Upper lobe of right lung (tissue), 1 donor: ENCODE results near the gene SLC6A12. TPM values are rescaled to one million over a fixed set of nuclear protein-coding genes. Genes with fewer than 3 reads are reported as not detected.

Source experiments
- ATAC-seq: fragments of 200-7000 bp; cut with Tn5 transposase; one replicate; pipeline ENCODE4 v1.9.1; 2020; ENCODE audit warnings: mild to moderate bottlenecking, moderate library complexity
- DNase-seq: peaks from one replicate; pipeline ENCODE4 v3.0.0-alpha.2; 2020
- H3K27ac ChIP-seq: fragments of 200-600 bp; one replicate; pipeline ENCODE4 v1.8.0; 2022
- H3K27me3 ChIP-seq: fragments of 200-600 bp; one replicate; pipeline ENCODE4 v1.8.0; 2022; ENCODE audit warnings: mild to moderate bottlenecking
- H3K36me3 ChIP-seq: fragments of 200-600 bp; one replicate; pipeline ENCODE4 v1.8.0; 2022
- H3K4me1 ChIP-seq: fragments of 200-600 bp; one replicate; pipeline ENCODE4 v1.8.0; 2022
- H3K4me3 ChIP-seq: fragments of 200-600 bp; one replicate; pipeline ENCODE4 v1.8.0; 2022; ENCODE audit warnings: mild to moderate bottlenecking
- H3K9me3 ChIP-seq: fragments of 200-600 bp; one replicate; pipeline ENCODE4 v1.8.0; 2022
- intact Hi-C: fragments of 100-400 bp; cut with DNase I; formaldehyde crosslinking; loops from one replicate; pipeline ENCODE4 v1.11.0; 2022
- total RNA-seq: library from RNA; stranded (reverse); fragmentation: NEBNext Ultra II Directional; extraction: Animal tissue kit (Norgen Biotek cat#: 25700); gene quantifications from one replicate; pipeline ENCODE4 v1.2.1, GENCODE V29; 2021
- TF ChIP-seq, protein P1 (sequence below): fragments of 200-600 bp; IDR thresholded peaks from one replicate; pipeline ENCODE4 v1.8.0; 2022; ENCODE audit warnings: antibody characterized with exemption
- donor health status: DM: no; HTN: yes; CAD: no; lungs with severe emphysema.

The SLC6A12 gene
- total RNA-seq, 1 donor from 2014 or later: 11.1 TPM

DNA sequence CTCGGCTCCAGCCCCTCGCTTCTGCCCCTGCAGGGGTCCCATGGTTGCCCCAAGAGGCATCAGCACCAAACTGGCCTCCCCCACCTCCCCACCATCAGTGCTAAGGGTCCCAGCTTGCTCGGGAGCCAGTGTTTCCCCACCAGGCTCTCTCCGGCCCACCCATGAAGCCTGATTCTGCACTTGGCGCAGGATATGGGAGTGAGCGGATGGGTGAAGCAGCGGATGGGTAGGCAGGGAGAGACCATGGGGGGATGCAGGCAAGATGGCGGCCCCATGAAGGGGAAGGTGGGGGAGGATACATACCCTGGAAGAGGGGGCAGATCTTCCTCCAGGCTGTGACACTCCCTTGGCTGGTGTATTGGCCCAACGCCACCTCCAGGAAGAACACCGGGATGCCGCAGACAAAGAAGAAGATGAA lies 9.7 kb downstream of the SLC6A12 start:
- intact Hi-C loops: no loop called here
- no peak overlapping the region for H3K27ac ChIP-seq
- no peaks in the 10 kb centered on the region for H3K9me3 ChIP-seq
- DNase-seq: no peak
- TF ChIP-seq, protein P1, sequence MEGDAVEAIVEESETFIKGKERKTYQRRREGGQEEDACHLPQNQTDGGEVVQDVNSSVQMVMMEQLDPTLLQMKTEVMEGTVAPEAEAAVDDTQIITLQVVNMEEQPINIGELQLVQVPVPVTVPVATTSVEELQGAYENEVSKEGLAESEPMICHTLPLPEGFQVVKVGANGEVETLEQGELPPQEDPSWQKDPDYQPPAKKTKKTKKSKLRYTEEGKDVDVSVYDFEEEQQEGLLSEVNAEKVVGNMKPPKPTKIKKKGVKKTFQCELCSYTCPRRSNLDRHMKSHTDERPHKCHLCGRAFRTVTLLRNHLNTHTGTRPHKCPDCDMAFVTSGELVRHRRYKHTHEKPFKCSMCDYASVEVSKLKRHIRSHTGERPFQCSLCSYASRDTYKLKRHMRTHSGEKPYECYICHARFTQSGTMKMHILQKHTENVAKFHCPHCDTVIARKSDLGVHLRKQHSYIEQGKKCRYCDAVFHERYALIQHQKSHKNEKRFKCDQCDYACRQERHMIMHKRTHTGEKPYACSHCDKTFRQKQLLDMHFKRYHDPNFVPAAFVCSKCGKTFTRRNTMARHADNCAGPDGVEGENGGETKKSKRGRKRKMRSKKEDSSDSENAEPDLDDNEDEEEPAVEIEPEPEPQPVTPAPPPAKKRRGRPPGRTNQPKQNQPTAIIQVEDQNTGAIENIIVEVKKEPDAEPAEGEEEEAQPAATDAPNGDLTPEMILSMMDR: no peak
- no peaks in the 10 kb centered on the region for H3K36me3 ChIP-seq
- peaks cover 7% of the 10 kb centered on the region for H3K4me1 ChIP-seq
- peaks cover 33% of the 10 kb centered on the region for H3K27me3 ChIP-seq
- ATAC-seq: no peak
- no peak overlapping the region for H3K4me3 ChIP-seq

DNA sequence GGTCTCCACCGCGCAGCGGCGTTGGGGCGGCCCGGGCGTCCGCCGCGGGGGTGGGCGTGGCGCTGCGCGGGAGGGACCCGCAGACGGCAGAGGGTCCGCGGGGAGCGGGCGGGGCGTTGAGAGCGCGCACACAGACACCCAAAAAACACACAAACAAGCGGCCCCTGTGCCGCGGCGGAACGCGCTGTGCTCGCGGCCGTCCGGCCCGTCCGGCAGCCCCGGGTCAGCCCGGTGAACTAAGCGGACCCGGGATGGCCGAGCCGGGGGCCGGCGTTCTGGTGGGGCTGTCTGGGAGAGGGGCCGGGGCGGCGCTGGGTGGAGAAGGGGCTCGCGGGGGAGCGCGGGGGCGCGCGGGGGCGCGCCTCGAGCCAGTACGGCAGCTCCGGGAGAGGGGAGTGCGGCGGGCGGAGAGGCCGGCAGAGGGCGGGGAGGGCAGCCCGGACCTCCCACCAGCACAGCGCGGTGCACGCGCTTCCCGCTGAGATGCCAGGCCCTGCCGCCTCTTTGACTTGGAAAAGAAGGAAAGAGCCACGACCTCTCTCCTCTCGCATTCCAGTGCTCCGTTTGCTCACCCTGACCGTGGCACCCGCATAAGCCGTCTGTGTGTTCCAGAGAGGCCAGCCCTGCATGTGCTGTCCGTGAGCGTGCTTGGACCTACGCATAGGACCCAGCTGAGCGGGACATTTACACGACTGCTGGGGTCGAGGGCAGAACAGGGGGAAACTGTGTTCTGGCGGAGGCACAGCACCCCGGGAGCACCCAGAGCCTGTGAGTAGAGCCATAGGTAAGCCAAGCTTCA lies 10.3 kb downstream of the SLC6A12 start:
- Histone ChIP-seq H3K9me3 (no peaks in the 10 kb centered on the region), H3K36me3 (no peaks in the 10 kb centered on the region), H3K4me3 (peak overlapping the region; percentile 46), H3K4me1 (peaks cover 7% of the 10 kb centered on the region), H3K27ac (no peak overlapping the region), H3K27me3 (peaks cover 33% of the 10 kb centered on the region)
- TF ChIP-seq, protein P1: peak; percentile 17
- ATAC-seq: peak; percentile 61
- no peak for DNase-seq
- intact Hi-C loops: no loop called here

DNA sequence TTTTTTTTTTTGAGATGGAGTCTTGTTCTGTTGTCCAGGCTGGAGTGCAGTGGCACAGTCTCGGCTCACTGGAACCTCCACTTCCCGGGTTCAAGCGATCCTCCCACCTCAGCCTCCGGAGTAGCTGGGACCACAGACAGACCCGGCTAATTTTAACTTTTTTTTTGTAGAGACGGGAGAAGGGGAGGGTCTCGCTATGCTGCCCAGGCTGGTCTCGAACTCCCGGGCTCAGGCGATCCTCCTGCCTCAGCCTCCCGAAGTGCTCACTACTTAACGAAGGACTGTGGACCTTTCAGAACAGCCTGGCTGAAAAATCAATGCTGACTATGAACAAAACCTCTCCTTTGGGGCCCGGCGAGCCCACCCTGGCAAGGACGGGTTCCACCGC lies 10.9 kb downstream of the SLC6A12 start:
- Histone ChIP-seq H3K9me3 (no peaks in the 10 kb centered on the region), H3K27me3 (peaks cover 33% of the 10 kb centered on the region), H3K36me3 (no peaks in the 10 kb centered on the region), H3K27ac (no peak overlapping the region), H3K4me3 (peak overlapping the region; percentile 46), H3K4me1 (peaks cover 7% of the 10 kb centered on the region)
- DNase-seq: no peak
- TF ChIP-seq, protein P1: no peak
- intact Hi-C loops: no loop called here
- no peak for ATAC-seq

DNA sequence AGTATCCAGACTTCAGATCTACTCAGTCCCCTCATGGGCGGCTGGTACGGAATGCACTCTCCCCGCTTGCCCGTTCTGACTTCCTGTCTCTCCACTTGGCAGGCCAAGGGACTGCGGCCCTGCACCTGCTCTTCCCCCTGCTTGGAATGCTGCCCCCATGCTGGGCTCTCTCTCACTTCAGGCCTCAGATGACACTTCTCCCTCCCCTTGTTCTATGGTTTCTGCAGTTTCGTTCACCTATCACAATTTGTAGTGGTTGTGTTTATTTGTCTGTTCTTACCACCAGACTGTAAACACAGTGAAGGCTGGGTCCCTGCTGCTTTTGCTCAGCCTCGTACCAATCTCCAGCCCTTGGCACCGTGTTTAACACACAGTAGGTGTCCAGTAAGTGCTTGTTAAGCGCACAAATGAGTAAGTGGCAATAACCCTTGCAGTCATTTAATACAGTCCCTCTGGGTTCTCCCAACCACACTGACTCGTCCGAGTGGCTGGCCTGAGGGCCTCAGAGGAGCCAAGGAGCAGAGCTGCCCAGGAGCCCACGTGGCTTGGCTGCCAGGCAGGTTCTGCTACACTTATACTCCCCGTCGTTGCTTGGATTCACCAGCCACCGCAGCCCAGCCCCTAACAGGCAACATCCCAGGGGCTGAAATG lies 11.8 kb downstream of the SLC6A12 start:
- Histone ChIP-seq H3K36me3 (no peaks in the 10 kb centered on the region), H3K27ac (no peak overlapping the region), H3K4me1 (peaks cover 7% of the 10 kb centered on the region), H3K27me3 (peaks cover 33% of the 10 kb centered on the region), H3K4me3 (no peak overlapping the region), H3K9me3 (no peaks in the 10 kb centered on the region)
- peak; percentile 84 for DNase-seq
- ATAC-seq: peak; percentile 80
- intact Hi-C loops: no loop called here
- TF ChIP-seq, protein P1: no peak

DNA sequence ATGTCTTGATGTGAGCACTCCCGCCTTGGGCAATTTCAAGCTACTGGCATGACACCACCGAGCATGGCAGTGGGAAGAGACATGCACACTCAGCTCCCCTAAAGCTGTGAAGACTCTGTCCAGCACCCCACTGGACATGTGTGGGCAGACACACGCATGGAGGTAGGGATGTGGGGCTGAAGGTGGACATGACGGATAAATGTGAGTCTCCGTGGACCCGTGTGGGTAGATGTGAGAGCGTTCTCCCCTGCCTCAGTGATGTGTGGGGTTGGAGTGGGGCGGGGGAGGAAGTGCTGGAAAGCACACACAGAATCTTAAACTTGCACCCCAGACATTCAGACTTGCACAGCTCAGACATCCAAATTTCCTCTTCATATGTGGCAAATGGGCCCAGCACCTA lies 12.6 kb downstream of the SLC6A12 start:
- intact Hi-C loops: no loop called here
- H3K9me3 ChIP-seq: no peaks in the 10 kb centered on the region
- ATAC-seq: no peak
- peaks cover 7% of the 10 kb centered on the region for H3K4me1 ChIP-seq
- H3K27me3 ChIP-seq: peaks cover 26% of the 10 kb centered on the region
- TF ChIP-seq, protein P1: no peak
- DNase-seq: no peak
- no peak overlapping the region for H3K4me3 ChIP-seq
- H3K36me3 ChIP-seq: no peaks in the 10 kb centered on the region
- H3K27ac ChIP-seq: no peak overlapping the region
